Activated naive CD4-positive, alpha-beta T cell treated with anti-CD3 and anti-CD28 coated beads for 36 hours (primary cell): Measurements from ENCODE around the gene STK38L. TPM values are rescaled to one million over a fixed set of nuclear protein-coding genes. Genes with fewer than 3 reads are reported as not detected.

Source experiments
- CTCF ChIA-PET: fragments of 350-600 bp; sonication (Branson Sonifier 250); formaldehyde crosslinking; loops from one replicate; lab custom pipeline; 2021; ENCODE audit warnings: antibody characterized with exemption; lab: Charles Lee
- DNase-seq: peaks from one replicate; pipeline ENCODE4 v3.0.0-alpha.2; 2020
- H3K27ac Mint-ChIP-seq: one replicate; pipeline ENCODE4 v1.8.0; 2021; ENCODE audit warnings: mild to moderate bottlenecking, mixed read lengths
- H3K27me3 Mint-ChIP-seq: one replicate; pipeline ENCODE4 v1.8.0; 2021; ENCODE audit warnings: low read depth, mixed read lengths
- H3K36me3 Mint-ChIP-seq: one replicate; pipeline ENCODE4 v1.8.0; 2021; ENCODE audit warnings: low read depth, mixed read lengths
- H3K4me1 Mint-ChIP-seq: one replicate; pipeline ENCODE4 v1.8.0; 2021; ENCODE audit warnings: low read depth, mixed read lengths
- H3K4me3 Mint-ChIP-seq: one replicate; pipeline ENCODE4 v1.8.0; 2021; ENCODE audit warnings: mild to moderate bottlenecking, moderate library complexity, mixed read lengths
- H3K9me3 Mint-ChIP-seq: one replicate; pipeline ENCODE4 v1.8.0; 2021; ENCODE audit warnings: mixed read lengths
- intact Hi-C: fragments of 100-400 bp; cut with micrococcal nuclease; formaldehyde crosslinking; loops from one replicate; pipeline ENCODE4 v1.15.1; 2023
- total RNA-seq, 2 experiments: library from RNA; stranded (reverse); gene quantifications; one replicate each; pipeline ENCODE4 v1.2.3, GENCODE V29; 2021

STK38L gene
- total RNA-seq, 2 experiments from 2014 or later: 21.3 to 21.4 TPM

DNA sequence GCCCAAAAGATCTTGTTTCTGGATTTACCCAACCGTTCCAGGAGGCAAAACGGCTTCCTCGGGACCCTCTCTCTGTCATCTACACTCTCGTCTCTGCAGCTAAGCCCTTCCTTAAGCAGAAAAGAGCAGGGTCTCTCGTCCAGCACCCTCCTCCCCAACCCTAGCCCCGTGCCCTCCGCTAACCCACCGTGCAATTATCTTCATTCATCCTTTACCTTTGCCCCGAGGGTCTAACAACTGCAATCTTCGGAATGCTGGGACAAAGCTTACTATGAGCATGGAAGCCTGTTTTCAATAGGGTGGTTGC, 88.3 kb downstream of the STK38L start:
- peaks cover 30% of the 10 kb centered on the region for H3K27me3 Mint-ChIP-seq
- no peaks in the 10 kb centered on the region for H3K9me3 Mint-ChIP-seq
- no peak for DNase-seq
- peak overlapping the region; percentile 81 for H3K4me3 Mint-ChIP-seq
- CTCF ChIA-PET: interaction anchor here (1.4 kb wide), 1 partner anchor 26 kb away, joined by 6 read pairs; no protein-coding TSS in a partner anchor
- intact Hi-C loops: loop anchor here (2.0 to 5.0 kb wide), 3 partner anchors 370 to 920 kb away; partner anchors contain the start of gene MRPS35
- H3K36me3 Mint-ChIP-seq: peaks cover 4% of the 10 kb centered on the region
- H3K4me1 Mint-ChIP-seq: peaks cover 34% of the 10 kb centered on the region
- H3K27ac Mint-ChIP-seq: no peak overlapping the region

- H3K27me3 Mint-ChIP-seq: peaks cover 31% of the 10 kb centered on the region
- CTCF ChIA-PET: interaction anchor here (1.4 kb wide), 1 partner anchor 26 kb away, joined by 6 read pairs; no protein-coding TSS in a partner anchor
- no peaks in the 10 kb centered on the region for H3K9me3 Mint-ChIP-seq
- H3K36me3 Mint-ChIP-seq: peaks cover 4% of the 10 kb centered on the region
- H3K4me3 Mint-ChIP-seq: peak within 1 kb of the TSS; percentile 90
- peak within 1 kb of the TSS; percentile 74 for H3K27ac Mint-ChIP-seq
- peaks cover 34% of the 10 kb centered on the region for H3K4me1 Mint-ChIP-seq
- peak; percentile 44 for DNase-seq
- intact Hi-C loops: loop anchor here (2.0 to 5.0 kb wide), 3 partner anchors 370 to 919 kb away; partner anchors contain the start of gene MRPS35
These were observed 88.8 kb downstream of the STK38L start, which contains the start of gene BMAL2 for GRCh38 chr12:27332714-27333402. Gene BMAL2, plus strand, starts transcription at chr12:27332836. Its CDS starts 237 bp downstream, at chr12:27333073.

DNA sequence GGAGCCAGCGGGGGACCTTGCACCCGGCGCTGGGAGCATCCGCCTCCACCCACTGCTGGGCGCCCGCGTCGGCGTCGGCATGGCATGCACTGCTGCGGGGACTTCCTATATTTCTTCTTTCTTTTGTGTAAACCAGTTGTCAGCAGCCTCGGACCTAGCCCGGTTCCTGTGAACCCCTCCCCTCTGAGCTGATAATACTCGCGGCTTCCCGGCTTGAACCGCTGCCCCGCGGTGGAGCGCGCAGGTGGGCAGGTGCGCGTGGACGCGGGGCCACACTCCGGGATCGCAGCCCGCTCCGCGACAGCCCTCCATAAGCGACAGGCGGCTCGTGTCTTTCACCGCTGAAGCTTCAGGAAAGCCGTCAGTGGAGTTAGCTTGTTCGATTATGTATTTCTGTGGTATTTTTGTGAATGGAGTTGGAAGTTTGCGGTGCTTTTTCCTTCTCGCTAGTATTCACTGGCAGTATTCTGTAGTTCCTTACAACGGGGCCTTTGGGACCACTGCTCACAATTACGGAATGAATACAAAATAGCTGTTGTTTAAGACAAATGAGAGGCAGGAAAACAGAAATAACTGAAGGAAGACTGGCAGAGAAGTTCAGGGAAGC, 89.4 kb downstream of the STK38L start:
- CTCF ChIA-PET: interaction anchor here (1.4 kb wide), 1 partner anchor 27 kb away, joined by 6 read pairs; no protein-coding TSS in a partner anchor
- intact Hi-C loops: loop anchor here (2.0 to 5.0 kb wide), 3 partner anchors 369 to 919 kb away; partner anchors contain the start of gene MRPS35
- peak; percentile 63 for DNase-seq
- peaks cover 4% of the 10 kb centered on the region for H3K36me3 Mint-ChIP-seq
- peaks cover 37% of the 10 kb centered on the region for H3K4me1 Mint-ChIP-seq
- peaks cover 31% of the 10 kb centered on the region for H3K27me3 Mint-ChIP-seq
- H3K9me3 Mint-ChIP-seq: no peaks in the 10 kb centered on the region
- no peak overlapping the region for H3K27ac Mint-ChIP-seq
- H3K4me3 Mint-ChIP-seq: peak overlapping the region; percentile 90

DNA sequence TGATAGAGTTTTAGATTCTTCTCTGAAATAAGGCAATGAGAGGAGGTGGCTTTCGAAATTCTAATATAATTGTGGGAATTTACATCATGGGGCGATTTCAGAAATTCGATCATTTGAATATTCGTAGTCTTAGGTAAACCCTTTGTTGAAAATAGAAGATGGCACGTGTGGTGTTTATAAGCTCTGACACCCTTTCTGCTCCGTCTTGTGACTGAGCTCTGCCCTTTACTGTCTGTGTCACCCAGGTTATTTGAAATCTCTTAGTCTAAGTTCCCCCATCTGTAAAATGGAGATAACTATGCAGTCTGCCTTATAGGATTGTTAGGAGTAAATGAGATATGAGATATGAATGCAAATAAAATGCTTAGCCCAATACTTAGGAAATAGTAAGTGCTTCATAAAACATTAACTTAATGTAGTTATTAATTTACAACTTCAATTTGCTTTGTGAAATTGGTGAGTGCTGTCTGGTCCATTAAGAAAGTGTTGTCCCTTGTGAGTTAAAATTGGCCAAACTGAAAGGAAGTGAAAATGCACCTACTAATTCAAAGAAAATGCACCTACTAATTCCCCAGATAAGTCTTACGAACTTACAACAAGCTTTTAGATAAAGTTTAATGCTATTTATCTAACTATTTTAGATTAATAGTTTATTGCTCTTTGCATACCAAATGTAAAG, 90.1 kb downstream of the STK38L start:
- H3K4me3 Mint-ChIP-seq: peak overlapping the region; percentile 90
- H3K9me3 Mint-ChIP-seq: no peaks in the 10 kb centered on the region
- peaks cover 37% of the 10 kb centered on the region for H3K4me1 Mint-ChIP-seq
- H3K27ac Mint-ChIP-seq: peak overlapping the region; percentile 26
- peaks cover 34% of the 10 kb centered on the region for H3K27me3 Mint-ChIP-seq
- intact Hi-C loops: loop anchor here (5.0 kb wide), 1 partner anchor 918 kb away; no protein-coding TSS in a partner anchor
- DNase-seq: no peak
- CTCF ChIA-PET: interaction anchor here (1.4 kb wide), 1 partner anchor 51 kb away, joined by 3 read pairs; no protein-coding TSS in a partner anchor
- peaks cover 4% of the 10 kb centered on the region for H3K36me3 Mint-ChIP-seq

DNA sequence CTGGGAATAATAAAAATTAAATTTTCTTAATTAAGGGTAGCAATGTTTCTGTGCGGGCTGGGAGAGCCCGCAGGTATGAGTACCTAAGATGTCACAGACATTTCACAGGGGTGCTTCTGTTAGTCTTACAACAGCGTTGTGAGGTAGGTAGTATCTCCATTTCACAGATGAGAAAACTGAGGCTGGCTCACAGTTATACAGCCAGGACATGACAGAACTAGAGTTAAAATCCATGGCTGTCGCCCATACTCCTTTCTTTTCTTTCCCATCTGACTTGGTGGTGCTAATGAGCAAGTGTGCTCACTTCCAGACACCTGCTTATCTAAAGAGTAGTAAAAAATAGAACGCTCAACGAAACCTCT, 90.6 kb downstream of the STK38L start:
- Mint-ChIP-seq H3K36me3 (peaks cover 4% of the 10 kb centered on the region), H3K27me3 (peaks cover 36% of the 10 kb centered on the region), H3K27ac (no peak overlapping the region), H3K9me3 (no peaks in the 10 kb centered on the region), H3K4me1 (peaks cover 36% of the 10 kb centered on the region), H3K4me3 (no peak overlapping the region)
- no peak for DNase-seq
- CTCF ChIA-PET: interaction anchor here (1.4 kb wide), 1 partner anchor 50 kb away, joined by 3 read pairs; no protein-coding TSS in a partner anchor
- intact Hi-C loops: loop anchor here (5.0 kb wide), 1 partner anchor 918 kb away; no protein-coding TSS in a partner anchor

GRCh38 chr12:27335364-27336281, 91.5 kb downstream of the STK38L start:
- intact Hi-C loops: no loop called here
- Mint-ChIP-seq H3K27ac (no peak overlapping the region), H3K4me3 (no peak overlapping the region), H3K27me3 (peaks cover 41% of the 10 kb centered on the region), H3K36me3 (peaks cover 4% of the 10 kb centered on the region), H3K9me3 (no peaks in the 10 kb centered on the region), H3K4me1 (peaks cover 32% of the 10 kb centered on the region)
- DNase-seq: no peak
- CTCF ChIA-PET: interaction anchor here (1.4 kb wide), 1 partner anchor 49 kb away, joined by 3 read pairs; no protein-coding TSS in a partner anchor

GRCh38 chr12:27336282-27336653, 92.2 kb downstream of the STK38L start:
- Mint-ChIP-seq H3K4me1 (peaks cover 26% of the 10 kb centered on the region), H3K9me3 (no peaks in the 10 kb centered on the region), H3K27me3 (peaks cover 41% of the 10 kb centered on the region), H3K4me3 (no peak overlapping the region), H3K27ac (no peak overlapping the region), H3K36me3 (peaks cover 4% of the 10 kb centered on the region)
- DNase-seq: no peak
- intact Hi-C loops: no loop called here
- CTCF ChIA-PET: interaction anchor here (0.5 to 0.9 kb wide), 2 partner anchors 98 to 99 kb away, joined by 3 read pairs; no protein-coding TSS in a partner anchor

DNA sequence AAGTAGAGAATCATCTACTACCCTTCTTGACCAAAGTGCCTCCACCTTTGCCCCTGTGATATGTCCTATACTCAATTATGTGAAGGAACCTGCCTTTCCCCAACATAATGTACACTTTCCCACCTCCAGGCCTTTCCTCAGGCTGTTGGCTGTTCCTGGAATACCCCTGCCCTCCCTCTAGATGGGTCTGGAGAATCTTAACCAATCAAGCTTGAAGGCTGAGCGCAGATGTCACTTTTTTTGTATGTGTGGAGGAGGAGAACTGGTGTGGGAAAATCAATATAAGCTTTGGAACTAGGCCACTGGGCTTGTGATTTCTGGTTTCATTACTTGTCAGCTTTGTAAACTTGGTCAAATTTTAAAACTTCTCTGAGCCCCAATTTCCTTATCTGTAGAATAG, 93.3 kb downstream of the STK38L start:
- no peak overlapping the region for H3K27ac Mint-ChIP-seq
- no peak for DNase-seq
- CTCF ChIA-PET: interaction anchor here (0.9 kb wide), 1 partner anchor 31 kb away, joined by 3 read pairs; no protein-coding TSS in a partner anchor
- no peaks in the 10 kb centered on the region for H3K9me3 Mint-ChIP-seq
- no peak overlapping the region for H3K4me3 Mint-ChIP-seq
- peaks cover 4% of the 10 kb centered on the region for H3K36me3 Mint-ChIP-seq
- peaks cover 15% of the 10 kb centered on the region for H3K4me1 Mint-ChIP-seq
- intact Hi-C loops: no loop called here
- H3K27me3 Mint-ChIP-seq: peaks cover 36% of the 10 kb centered on the region

DNA sequence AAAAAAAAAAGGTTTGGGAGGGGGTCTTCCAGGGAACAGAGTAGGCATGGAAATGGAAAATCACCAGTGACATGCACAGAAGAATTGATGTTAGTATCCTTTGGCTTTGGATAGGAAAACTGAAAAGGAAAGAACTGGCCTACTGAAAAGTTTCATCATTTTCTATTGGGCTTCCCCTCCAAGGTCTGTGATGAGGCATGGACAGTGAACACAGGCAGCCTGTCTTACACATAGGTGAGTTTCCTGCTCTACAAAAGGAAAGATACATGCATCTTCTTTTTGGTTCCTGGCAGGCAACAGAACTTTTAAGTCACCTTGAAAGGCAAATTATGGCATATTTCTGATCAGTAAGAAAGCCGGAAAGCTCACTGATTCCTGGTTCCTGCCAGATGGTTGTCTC, 94.4 kb downstream of the STK38L start:
- Mint-ChIP-seq H3K4me1 (peaks cover 12% of the 10 kb centered on the region), H3K4me3 (no peak overlapping the region), H3K27me3 (peaks cover 33% of the 10 kb centered on the region), H3K9me3 (no peaks in the 10 kb centered on the region), H3K36me3 (peaks cover 3% of the 10 kb centered on the region), H3K27ac (no peak overlapping the region)
- intact Hi-C loops: no loop called here
- no peak for DNase-seq
- CTCF ChIA-PET: interaction anchor here (0.5 kb wide), 1 partner anchor 335 kb away, joined by 3 read pairs; no protein-coding TSS in a partner anchor

DNA sequence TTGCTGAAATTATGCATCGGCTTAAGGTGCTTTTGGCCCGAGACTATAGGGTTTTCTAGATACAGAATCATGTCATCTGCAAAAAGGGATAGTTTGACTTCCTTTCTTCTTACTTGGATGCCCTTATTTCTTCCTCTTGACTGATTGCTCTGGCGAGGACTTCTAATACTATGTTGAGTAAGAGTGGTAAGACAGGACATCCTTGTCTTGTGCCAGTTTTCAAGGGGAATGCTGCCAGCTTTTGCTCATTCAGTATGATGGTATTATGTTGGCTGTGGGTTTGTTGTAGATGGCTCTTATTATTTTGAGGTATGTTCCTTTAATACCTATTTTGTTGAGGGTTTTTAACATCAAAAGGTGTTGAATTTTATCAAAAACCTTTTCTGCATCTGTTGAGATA, 96.9 kb downstream of the STK38L start:
- CTCF ChIA-PET: interaction anchor here (0.6 to 1.7 kb wide), 3 partner anchors 10 to 50 kb away, joined by 3 to 4 read pairs (median 3); no protein-coding TSS in a partner anchor

DNA sequence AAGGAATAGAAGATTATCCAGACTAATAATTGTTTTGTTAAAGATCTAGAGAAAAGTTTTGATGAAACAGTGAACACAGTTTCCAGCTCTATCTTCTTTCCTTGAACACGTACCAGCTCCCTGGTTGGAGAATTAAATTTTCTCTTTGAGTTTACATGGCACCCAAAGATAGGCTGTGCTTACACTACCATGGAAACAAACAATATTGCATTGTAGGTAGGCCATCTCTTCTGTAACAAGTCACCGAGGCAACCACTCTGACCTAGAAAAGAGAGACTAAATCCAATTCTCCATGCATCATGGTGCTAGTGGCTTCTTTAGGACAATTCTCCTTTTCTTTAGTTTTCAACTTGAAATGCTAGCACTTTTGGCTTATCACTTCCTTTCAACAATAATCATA, 98.5 kb downstream of the STK38L start:
- no peak overlapping the region for H3K4me3 Mint-ChIP-seq
- DNase-seq: no peak
- intact Hi-C loops: no loop called here
- peaks cover 15% of the 10 kb centered on the region for H3K27me3 Mint-ChIP-seq
- H3K36me3 Mint-ChIP-seq: no peaks in the 10 kb centered on the region
- H3K27ac Mint-ChIP-seq: no peak overlapping the region
- H3K9me3 Mint-ChIP-seq: no peaks in the 10 kb centered on the region
- H3K4me1 Mint-ChIP-seq: peaks cover 5% of the 10 kb centered on the region
- CTCF ChIA-PET: no interaction called here

More for the DNA sequence above, 96.9 kb downstream of the STK38L start:
- DNase-seq: no peak
- Mint-ChIP-seq H3K9me3 (no peaks in the 10 kb centered on the region), H3K36me3 (no peaks in the 10 kb centered on the region), H3K27ac (no peak overlapping the region), H3K27me3 (peaks cover 18% of the 10 kb centered on the region), H3K4me3 (no peak overlapping the region), H3K4me1 (peaks cover 5% of the 10 kb centered on the region)
- intact Hi-C loops: no loop called here
